H1 (cell line): ENCODE results near the gene TBX2. TPM values are rescaled to one million over a fixed set of nuclear protein-coding genes. Genes with fewer than 3 reads are reported as not detected.

Experiments used
- CTCF ChIA-PET: fragments of 300-600 bp; sonication (Branson Sonifier 250); formaldehyde crosslinking; loops from one replicate; lab custom pipeline; 2021; ENCODE audit not compliant: partially characterized antibody; lab: Charles Lee
- POLR2A ChIA-PET: fragments of 300-600 bp; sonication (Branson Sonifier 250); formaldehyde crosslinking; loops from one replicate; lab custom pipeline; 2021; ENCODE audit warnings: inconsistent platforms; ENCODE audit not compliant: partially characterized antibody; lab: Charles Lee
- DNase-seq, 2 experiments: peaks; one replicate each; pipeline versions ENCODE4 v3.0.0 to v3.0.0-alpha.2; 2010 to 2022; ENCODE audit warnings: low spot score in 2 of 2, low read depth in 1 of 2, mixed read lengths in 1 of 2
- FAIRE-seq: peaks from 2 replicates; lab custom pipeline; 2011; peaks lifted over from hg19 to GRCh38; lab: Jason Lieb, UNC
- H2AFZ ChIP-seq: 2 replicates; pipeline ENCODE4 v1.8.1; 2012; ENCODE audit warnings: low read length, inconsistent platforms
- H2AK5ac ChIP-seq: 2 replicates; pipeline ENCODE4 v1.6.1; 2013; ENCODE audit warnings: low read depth, low read length
- H2BK120ac ChIP-seq: replicated peaks from 2 replicates; pipeline ENCODE3; 2013; ENCODE audit warnings: low read depth, low read length, inconsistent platforms
- H2BK12ac ChIP-seq: 2 replicates; pipeline ENCODE4 v1.6.1; 2013; ENCODE audit warnings: low read depth, low read length
- H2BK15ac ChIP-seq: 2 replicates; pipeline ENCODE4 v1.6.1; 2013; ENCODE audit warnings: low read length
- H2BK20ac ChIP-seq: 2 replicates; pipeline ENCODE4 v1.6.1; 2013; ENCODE audit warnings: low read length
- H2BK5ac ChIP-seq: 2 replicates; pipeline ENCODE4 v1.6.1; 2013; ENCODE audit warnings: low read depth, low read length
- H3K14ac ChIP-seq: 2 replicates; pipeline ENCODE4 v1.6.1; 2013; ENCODE audit warnings: inconsistent platforms; ENCODE audit not compliant: insufficient read length
- H3K18ac ChIP-seq: 2 replicates; pipeline ENCODE4 v1.6.1; 2013; ENCODE audit warnings: low read length; ENCODE audit errors: extremely low read depth
- H3K23ac ChIP-seq: 2 replicates; pipeline ENCODE4 v1.6.1; 2013; ENCODE audit warnings: inconsistent platforms; ENCODE audit not compliant: insufficient read length
- H3K23me2 ChIP-seq: 2 replicates; pipeline ENCODE4 v1.6.1; 2013; ENCODE audit warnings: low read depth, low read length
- H3K27ac ChIP-seq: 2 replicates; pipeline ENCODE4 v1.6.1; 2011; ENCODE audit warnings: low read depth, low read length, inconsistent platforms
- H3K27me3 ChIP-seq, 4 experiments: replicated peaks in 1 of 4; 1 replicate in 1 of 4; 2 replicates in 3 of 4; pipeline versions ENCODE4 v1.6.1 to v1.8.1; 2011 to 2013; ENCODE audit warnings: low read length in 3 of 4, mild to moderate bottlenecking in 3 of 4, inconsistent platforms in 2 of 4, mixed read lengths in 2 of 4, moderate library complexity in 1 of 4; ENCODE audit not compliant: control insufficient read depth in 3 of 4, insufficient read depth in 3 of 4; ENCODE audit errors: extremely low read depth in 1 of 4
- H3K36me3 ChIP-seq, 4 experiments: 2 replicates each; pipeline versions ENCODE4 v1.6.1 to v1.8.1; 2011 to 2013; ENCODE audit warnings: mild to moderate bottlenecking in 4 of 4, low read length in 3 of 4, moderate library complexity in 2 of 4, control low read depth in 1 of 4, inconsistent platforms in 1 of 4; ENCODE audit not compliant: insufficient read depth in 4 of 4, control insufficient read depth in 2 of 4
- H3K4ac ChIP-seq: replicated peaks from 2 replicates; pipeline ENCODE3; 2013; ENCODE audit warnings: low read length, low read depth, mixed read lengths, inconsistent platforms; ENCODE audit not compliant: insufficient read length
- H3K4me1 ChIP-seq, 4 experiments: replicated peaks in 1 of 4; 1 replicate in 1 of 4; 2 replicates in 3 of 4; pipeline versions ENCODE4 v1.6.1 to v1.8.1; 2011 to 2013; ENCODE audit warnings: low read length in 3 of 4, inconsistent platforms in 2 of 4, mixed read lengths in 1 of 4; ENCODE audit not compliant: insufficient read depth in 4 of 4, control insufficient read depth in 3 of 4
- H3K4me2 ChIP-seq, 2 experiments: 2 replicates each; pipeline versions ENCODE4 v1.6.1 to v1.8.1; 2011 to 2013; ENCODE audit warnings: low read depth in 2 of 2, low read length in 2 of 2, control low read depth in 1 of 2, inconsistent platforms in 1 of 2, mild to moderate bottlenecking in 1 of 2; ENCODE audit not compliant: insufficient read depth in 1 of 2
- H3K4me3 ChIP-seq, 4 experiments: fragments of 200-600, 300-600 bp in 1 of 4; sonication (generic), shearing (Covaris generic), sonication (Bioruptor Twin) in 1 of 4; 2 replicates each; pipeline versions ENCODE4 v1.5.1 to v1.8.1; 2011 to 2016; ENCODE audit warnings: low read length in 4 of 4, low read depth in 3 of 4, control low read depth in 2 of 4, inconsistent platforms in 2 of 4, mild to moderate bottlenecking in 2 of 4, mixed read lengths in 1 of 4, moderate library complexity in 1 of 4; ENCODE audit not compliant: insufficient read depth in 2 of 4; ENCODE audit errors: extremely low read depth in 1 of 4
- H3K56ac ChIP-seq: replicated peaks from 2 replicates; pipeline ENCODE3; 2013; ENCODE audit warnings: low read depth, mild to moderate bottlenecking, mixed read lengths, low read length, inconsistent platforms; ENCODE audit not compliant: insufficient read length
- H3K79me1 ChIP-seq: 2 replicates; pipeline ENCODE4 v1.6.1; 2013; ENCODE audit warnings: low read depth, low read length, control low read depth
- H3K79me2 ChIP-seq, 2 experiments: 2 replicates each; pipeline versions ENCODE4 v1.6.1 to v1.8.1; 2012 to 2013; ENCODE audit warnings: low read length in 2 of 2, mild to moderate bottlenecking in 2 of 2, inconsistent platforms in 1 of 2; ENCODE audit not compliant: insufficient read depth in 2 of 2, control insufficient read depth in 1 of 2
- H3K9ac ChIP-seq, 4 experiments: replicated peaks in 1 of 4; 1 replicate in 1 of 4; 2 replicates in 3 of 4; pipeline versions ENCODE4 v1.6.1 to v1.8.1; 2011 to 2013; ENCODE audit warnings: low read depth in 3 of 4, low read length in 3 of 4, control low read depth in 2 of 4, mild to moderate bottlenecking in 2 of 4, moderate library complexity in 2 of 4, inconsistent platforms in 1 of 4; ENCODE audit errors: extremely low read depth in 1 of 4
- H3K9me3 ChIP-seq, 2 experiments: 2 replicates each; pipeline versions ENCODE4 v1.6.1 to v1.8.1; 2012 to 2013; ENCODE audit warnings: mild to moderate bottlenecking in 2 of 2, moderate library complexity in 2 of 2, control low read depth in 1 of 2, inconsistent platforms in 1 of 2, low read depth in 1 of 2, low read length in 1 of 2, mixed read lengths in 1 of 2; ENCODE audit not compliant: insufficient read depth in 2 of 2
- H4K20me1 ChIP-seq, 2 experiments: replicated peaks in 1 of 2; 2 replicates each; pipeline versions ENCODE3 to v1.8.1; 2011 to 2013; ENCODE audit warnings: inconsistent platforms in 2 of 2, low read length in 2 of 2, mild to moderate bottlenecking in 1 of 2; ENCODE audit not compliant: insufficient read depth in 2 of 2, control insufficient read depth in 1 of 2
- H4K5ac ChIP-seq: 2 replicates; pipeline ENCODE4 v1.6.1; 2013; ENCODE audit warnings: low read length, low read depth, mixed read lengths, inconsistent platforms; ENCODE audit not compliant: insufficient read length
- H4K8ac ChIP-seq: 2 replicates; pipeline ENCODE4 v1.8.0; 2013; ENCODE audit warnings: mild to moderate bottlenecking, moderate library complexity, low read length, inconsistent platforms; ENCODE audit not compliant: insufficient read depth; ENCODE audit errors: extremely low read depth
- H4K91ac ChIP-seq: replicated peaks from 2 replicates; pipeline ENCODE3; 2013; ENCODE audit warnings: low read length, mixed read lengths, inconsistent platforms; ENCODE audit not compliant: insufficient read length
- ATF2 ChIP-seq: IDR thresholded peaks from 2 replicates; pipeline ENCODE4 v1.6.1; 2012; ENCODE audit warnings: low read length, inconsistent platforms
- BACH1 ChIP-seq: IDR thresholded peaks from 2 replicates; pipeline ENCODE4 v1.6.1; 2012; ENCODE audit warnings: low read length, improper control_type of control experiment
- BRCA1 ChIP-seq: IDR thresholded peaks from 2 replicates; pipeline ENCODE4 v1.6.1; 2012; ENCODE audit warnings: low read depth, low read length, improper control_type of control experiment
- EP300 ChIP-seq, 2 experiments: IDR thresholded peaks; 1 replicate in 1 of 2; 2 replicates in 1 of 2; pipeline ENCODE4 v1.6.1; 2011 to 2012; ENCODE audit warnings: low read depth in 2 of 2, low read length in 2 of 2, mild to moderate bottlenecking in 2 of 2, borderline replicate concordance in 1 of 2, inconsistent platforms in 1 of 2, moderate library complexity in 1 of 2
- GABPA ChIP-seq: IDR thresholded peaks from 2 replicates; pipeline ENCODE4 v1.6.1; 2011; ENCODE audit warnings: mild to moderate bottlenecking, low read length, moderate library complexity, borderline replicate concordance; ENCODE audit not compliant: insufficient read depth
- HDAC6 ChIP-seq: IDR thresholded peaks from one replicate; pipeline ENCODE4 v1.7.1; 2012; ENCODE audit warnings: low read depth, mild to moderate bottlenecking, inconsistent platforms, low read length, moderate library complexity
- RNF2 ChIP-seq: fragments of 200-900, 300-1000 bp; sonication (generic); IDR thresholded peaks from 2 replicates; pipeline ENCODE4 v1.7.1; 2016; ENCODE audit warnings: borderline replicate concordance, low read depth, mild to moderate bottlenecking, antibody characterized with exemption, low read length; ENCODE audit not compliant: poor library complexity, severe bottlenecking; ENCODE audit errors: missing control alignments
- SP4 ChIP-seq: IDR thresholded peaks from 2 replicates; pipeline ENCODE4 v1.6.1; 2012; ENCODE audit warnings: low read length, inconsistent platforms
- TAF7 ChIP-seq: optimal IDR thresholded peaks from 2 replicates; pipeline ENCODE3; 2011; ENCODE audit warnings: low read depth, mild to moderate bottlenecking, inconsistent platforms, low read length, moderate library complexity, borderline replicate concordance
- WGBS, 2 experiments: shearing (Covaris generic) in 1 of 2; methylation state at CpG; one replicate each; pipeline versions ENCODE4 v1.1.6 to v1.1.7; 2013 to 2015; ENCODE audit warnings: low lambda C conversion rate in 2 of 2, mixed read lengths in 2 of 2, inconsistent platforms in 1 of 2, low coverage in 1 of 2, missing lambda C conversion rate in 1 of 2; ENCODE audit not compliant: insufficient replicate concordance in 2 of 2, insufficient coverage in 1 of 2, insufficient read length in 1 of 2; ENCODE audit errors: extremely low coverage in 1 of 2, missing lambda C conversion rate in 1 of 2; 5-methylcytosine and 5-hydroxymethylcytosine counted together
- polyA plus RNA-seq, 7 experiments: library from polyadenylated mRNA; depleted of rRNA in 3 of 7; stranded (reverse) in 5 of 7; unstranded in 2 of 7; fragments of >200 nt in 5 of 7; fragments of 200-250 nt in 2 of 7; gene quantifications; 1 replicate in 5 of 7; 2 replicates in 1 of 7; 4 replicates in 1 of 7; pipeline versions ENCODE4 v1.2.1 to v1.2.3, GENCODE V29; 2011 to 2013; ENCODE audit warnings: missing spikeins in 2 of 7, mixed read lengths in 2 of 7
- total RNA-seq: library from RNA; stranded (reverse); fragmentation: NEBNext Ultra II Directional; extraction: Animal tissue kit (Norgen Biotek cat#: 25700); gene quantifications from 2 replicates; pipeline ENCODE4 v1.2.1, GENCODE V29; 2021

TBX2 gene
- total and polyA plus RNA-seq, 2 of the 8 experiments (the other 6 are each of a cell fraction or from before 2014, with no cell fraction given): not detected

- Histone ChIP-seq H3K79me1 (no peaks in the 10 kb centered on the region), H2BK20ac (no peak overlapping the region), H3K9me3 (no peaks in the 10 kb centered on the region; a peak in 1 of 4 replicates), H3K4ac (no peak overlapping the region), H3K14ac (no peak overlapping the region), H3K56ac (no peak overlapping the region), H3K4me1 (peaks cover 0 to 40% (median 27%) of the 10 kb centered on the region in 4 experiments; a peak in 6 of 7 replicates), H3K23ac (no peak overlapping the region), H3K36me3 (peaks cover 0 to 18% (median 0%) of the 10 kb centered on the region in 4 experiments; a peak in 1 of 8 replicates), H3K4me2 (peak overlapping the region; percentile 63 to 65), H4K5ac (no peak overlapping the region), H3K23me2 (peaks cover 2% of the 10 kb centered on the region; the same call in 1 of the 2 replicates), H3K79me2 (no peaks in the 10 kb centered on the region), H3K4me3 (peak overlapping the region in 1 of 4 experiments; percentile 49; a peak in 4 of 8 replicates), H3K9ac (peak overlapping the region in 1 of 4 experiments; percentile 14; a peak in 1 of 7 replicates), H4K8ac (0 out of 2 replicates have a peak overlapping the region, but pooled peaks have one; percentile 63), H2BK15ac (no peak overlapping the region), H3K18ac (no peak overlapping the region; the same call in 1 of the 2 replicates), H2AFZ (no peak overlapping the region), H2BK12ac (no peak overlapping the region), H3K27ac (no peak overlapping the region), H2BK120ac (no peak overlapping the region), H3K27me3 (peaks cover 98 to 100% (median 100%) of the 10 kb centered on the region in 4 experiments), H4K91ac (no peak overlapping the region), H4K20me1 (peaks cover 43 to 46% of the 10 kb centered on the region in 2 experiments), H2BK5ac (no peak overlapping the region), H2AK5ac (no peak overlapping the region)
- ChIA-PET CTCF (interaction anchor here (0.8 to 6.8 kb wide), 8 partner anchors 7 to 433 kb away, joined by 3 to 31 read pairs (median 4); no protein-coding TSS in a partner anchor), POLR2A (interaction anchor here (0.6 to 1.4 kb wide), 5 partner anchors 7 to 54 kb away, joined by 3 to 5 read pairs (median 3); no protein-coding TSS in a partner anchor)
- 3% methylated on average over 65 of the region's 71 CpGs; no CpG with 5 or more reads in 1 of the 2 experiments for WGBS, 2 experiments
- FAIRE-seq (no peak), DNase-seq (peak in 1 of 2 experiments; percentile 73)
- TF ChIP-seq TAF7 (no peak), BACH1 (no peak), GABPA (no peak), BRCA1 (no peak), HDAC6 (no peak), ATF2 (no peak), SP4 (no peak), RNF2 (peak; percentile 59), EP300 (IDR thresholded peaks at IDR 0.05; ENCODE audit: borderline replicate concordance in 1 of 2, low read depth in 2 of 2, low read length in 2 of 2) (no peak)
Observed at GRCh38 chr17:61404913-61405685, 5.5 kb downstream of the TBX2 start.
